NOMO-1 treated with DMSO at 0.1 percent for 48 hours (cell line): ENCODE results near the gene PPP2R5C.
A peak's percentile ranks its signal among the peaks of the same experiment; 100 is the strongest.
"Not testable (repeated sequence)": the region's sequence is repeated elsewhere in the genome, so short reads cannot be mapped to it uniquely, and the experiment has no call there.

Experiments used
- DNase-seq: peaks from one replicate; lab custom pipeline; 2025; ENCODE audit not compliant: unreplicated experiment; lab: John Stamatoyannopoulos, UW

The PPP2R5C gene

DNA sequence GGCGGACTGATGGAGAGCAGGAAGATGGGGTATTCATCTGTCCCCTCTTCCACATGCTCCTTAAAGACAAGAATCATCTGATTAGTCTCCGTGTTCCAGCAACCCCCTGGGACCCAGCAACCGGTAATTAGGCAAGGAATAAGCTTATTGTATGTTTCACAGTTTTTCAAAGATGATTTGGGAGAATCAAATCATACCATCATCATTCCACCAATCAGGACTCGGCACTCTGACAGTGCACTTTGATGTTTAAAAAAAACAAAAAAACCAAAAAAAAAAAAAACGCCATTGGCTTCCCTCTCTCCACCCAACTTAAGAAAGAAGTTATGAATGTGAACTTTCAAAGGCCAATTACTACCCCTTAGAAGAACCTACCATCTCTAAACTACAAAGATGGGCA, 201.5 kb downstream of the PPP2R5C start:
- DNase-seq: no peak

- DNase-seq: no peak
Measured at GRCh38 chr14:101963656-101964296, 202.3 kb downstream of the PPP2R5C start.

GRCh38 chr14:101964297-101965180, 203.0 kb downstream of the PPP2R5C start, which contains the start of gene DYNC1H1:
TSS of gene DYNC1H1 (plus strand) at chr14:101964573. CDS start at chr14:101964692, 119 bp downstream.
- peak; percentile 86 for DNase-seq

- DNase-seq: peak; percentile 45
Measured at GRCh38 chr14:101965181-101965544, 203.7 kb downstream of the PPP2R5C start.

- no peak for DNase-seq
Measured at GRCh38 chr14:101965770-101966722, 204.5 kb downstream of the PPP2R5C start.

DNA sequence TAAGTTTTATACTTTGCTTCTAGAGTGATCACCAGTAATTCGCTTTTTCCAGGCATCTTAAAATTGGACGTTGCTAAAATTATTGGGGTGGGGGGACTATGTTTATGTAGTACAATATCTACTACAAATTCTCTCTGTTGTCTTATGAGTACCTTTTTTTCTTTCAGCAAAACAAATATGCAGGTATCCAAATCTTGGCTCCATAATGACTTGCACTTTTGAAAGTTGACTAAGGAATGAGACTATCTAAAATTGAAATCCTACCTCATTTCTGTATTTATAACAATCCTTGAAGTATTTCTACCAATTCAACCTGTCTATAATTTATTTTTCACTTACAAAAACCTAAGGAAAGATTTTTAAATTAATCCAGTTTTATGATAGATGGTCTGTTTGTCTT, 205.2 kb downstream of the PPP2R5C start:
- no peak for DNase-seq

GRCh38 chr14:101968186-101968585, 206.7 kb downstream of the PPP2R5C start:
- no peak for DNase-seq

GRCh38 chr14:101969481-101969880, 208.0 kb downstream of the PPP2R5C start:
- no peak for DNase-seq

- DNase-seq: no peak
Measured at GRCh38 chr14:101970830-101971400, 209.4 kb downstream of the PPP2R5C start.

- DNase-seq: not testable (repeated sequence)
Measured at GRCh38 chr14:101971458-101971857, 209.9 kb downstream of the PPP2R5C start.

- DNase-seq: peak; percentile 54
Measured at GRCh38 chr14:101972126-101972866, 210.8 kb downstream of the PPP2R5C start.

DNA sequence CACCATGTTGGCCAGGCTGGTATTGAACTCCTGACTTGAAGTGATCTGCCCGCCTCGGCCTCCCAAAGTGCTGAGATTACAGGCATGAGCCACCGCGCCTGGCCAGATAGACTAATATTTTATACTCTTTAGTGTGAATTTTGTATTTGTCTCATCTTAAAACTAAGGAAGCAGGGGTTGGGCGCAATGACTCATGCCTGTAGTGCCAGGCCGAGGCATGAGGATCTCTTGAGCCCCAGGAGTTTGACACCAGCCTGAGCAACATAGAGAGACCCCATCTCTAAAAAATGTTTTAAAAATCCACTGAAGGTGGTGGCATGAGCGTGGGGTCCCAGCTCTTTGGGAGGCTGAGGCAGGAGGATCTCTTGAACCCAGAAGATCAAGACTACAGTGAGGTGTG, 211.8 kb downstream of the PPP2R5C start:
- DNase-seq: no peak

DNA sequence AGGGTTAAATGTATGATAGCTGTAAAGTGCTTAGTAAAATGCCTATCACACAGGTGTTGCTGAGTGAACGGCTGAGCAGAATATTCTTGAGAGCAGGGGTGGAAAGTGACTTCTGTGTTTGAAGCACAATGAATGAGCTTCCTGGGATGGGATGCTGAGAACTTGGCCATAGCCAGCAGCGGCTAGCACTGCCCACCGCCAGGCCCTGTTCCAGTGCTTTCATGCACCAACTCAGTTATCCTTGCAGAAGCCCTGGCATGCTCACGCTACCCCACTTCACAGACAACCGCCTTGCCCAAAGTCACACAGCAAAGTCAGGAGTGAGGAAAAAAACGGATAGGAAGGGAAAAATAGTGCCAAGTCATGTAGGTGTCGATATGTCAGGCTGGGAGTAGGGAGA, 213.7 kb downstream of the PPP2R5C start:
- DNase-seq: no peak
